ENCODE measurements around the gene JMJD7. TPM values are rescaled to one million over a fixed set of nuclear protein-coding genes. Genes with fewer than 3 reads are reported as not detected.

The JMJD7 gene
- total RNA-seq, 1 experiment from 2014 or later = 11.7 TPM

DNA sequence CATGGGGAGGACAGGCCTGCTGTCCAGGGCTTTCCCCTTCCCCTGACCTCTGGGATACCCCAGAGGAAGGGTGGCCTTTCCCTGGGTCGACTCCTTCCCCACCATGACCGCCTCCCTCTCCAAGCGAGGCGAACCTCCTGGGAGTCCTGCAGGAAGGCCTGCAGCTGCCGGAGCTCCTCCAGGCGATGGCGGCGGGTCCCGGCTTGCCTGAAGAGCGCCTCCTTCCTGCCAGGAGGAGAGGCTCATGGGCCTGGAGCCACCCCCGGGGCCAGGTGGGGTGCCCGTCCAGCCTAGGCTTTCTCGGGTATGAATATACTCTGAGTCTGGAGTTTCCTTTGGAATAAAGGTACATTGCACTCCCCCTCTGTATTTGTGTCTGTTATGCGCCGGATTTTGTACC is 30.9 kb downstream of the JMJD7 start:
- no peak overlapping the region for H2AFZ ChIP-seq
- H3K4me1 ChIP-seq (replicated peaks; ENCODE audit: insufficient read depth) = no peaks in the 10 kb centered on the region
- H3K9me2 ChIP-seq (ENCODE audit: insufficient read depth) = no peaks in the 10 kb centered on the region
- no peaks in the 10 kb centered on the region for H3K27me3 ChIP-seq (ENCODE audit: insufficient read depth, low read depth)
- no peak for DNase-seq
- no peaks in the 10 kb centered on the region for H3K79me2 ChIP-seq (ENCODE audit: low read depth)
- no peak overlapping the region for H3K4me2 ChIP-seq
- POLR2A ChIA-PET (ENCODE audit: unreplicated experiment) = no interaction called here
- BruUV-seq (replicated peaks) = no TSS peak
- H3K4me3 ChIP-seq = no peak overlapping the region
- no peaks in the 10 kb centered on the region for H3F3A ChIP-seq (ENCODE audit: insufficient read depth, low read depth)
- no peaks in the 10 kb centered on the region for H3K36me3 ChIP-seq (ENCODE audit: low read depth)
- CTCF ChIA-PET = no interaction called here
- no peaks in the 10 kb centered on the region for H3K9me3 ChIP-seq (ENCODE audit: insufficient read depth, low read depth)
- H3K27ac ChIP-seq = no peak overlapping the region
- H4K20me1 ChIP-seq (ENCODE audit: insufficient read depth) = no peaks in the 10 kb centered on the region
- intact Hi-C loops (cut with micrococcal nuclease; ENCODE audit: unreplicated experiment) = no loop called here
- TF ChIP-seq EZH2 (IDR thresholded peaks at IDR 0.05; ENCODE audit: low read depth) = no peak
- TF ChIP-seq, protein P1, sequence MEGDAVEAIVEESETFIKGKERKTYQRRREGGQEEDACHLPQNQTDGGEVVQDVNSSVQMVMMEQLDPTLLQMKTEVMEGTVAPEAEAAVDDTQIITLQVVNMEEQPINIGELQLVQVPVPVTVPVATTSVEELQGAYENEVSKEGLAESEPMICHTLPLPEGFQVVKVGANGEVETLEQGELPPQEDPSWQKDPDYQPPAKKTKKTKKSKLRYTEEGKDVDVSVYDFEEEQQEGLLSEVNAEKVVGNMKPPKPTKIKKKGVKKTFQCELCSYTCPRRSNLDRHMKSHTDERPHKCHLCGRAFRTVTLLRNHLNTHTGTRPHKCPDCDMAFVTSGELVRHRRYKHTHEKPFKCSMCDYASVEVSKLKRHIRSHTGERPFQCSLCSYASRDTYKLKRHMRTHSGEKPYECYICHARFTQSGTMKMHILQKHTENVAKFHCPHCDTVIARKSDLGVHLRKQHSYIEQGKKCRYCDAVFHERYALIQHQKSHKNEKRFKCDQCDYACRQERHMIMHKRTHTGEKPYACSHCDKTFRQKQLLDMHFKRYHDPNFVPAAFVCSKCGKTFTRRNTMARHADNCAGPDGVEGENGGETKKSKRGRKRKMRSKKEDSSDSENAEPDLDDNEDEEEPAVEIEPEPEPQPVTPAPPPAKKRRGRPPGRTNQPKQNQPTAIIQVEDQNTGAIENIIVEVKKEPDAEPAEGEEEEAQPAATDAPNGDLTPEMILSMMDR (conservative IDR thresholded peaks at IDR 0.05) = no peak

- Histone ChIP-seq H3K79me2 (ENCODE audit: low read depth) (no peaks in the 10 kb centered on the region), H4K20me1 (ENCODE audit: insufficient read depth) (no peaks in the 10 kb centered on the region), H3K4me1 (replicated peaks; ENCODE audit: insufficient read depth) (no peaks in the 10 kb centered on the region), H3K4me2 (no peak overlapping the region), H3K9me2 (ENCODE audit: insufficient read depth) (no peaks in the 10 kb centered on the region), H3K27me3 (ENCODE audit: insufficient read depth, low read depth) (no peaks in the 10 kb centered on the region), H3K4me3 (no peak overlapping the region), H3F3A (ENCODE audit: insufficient read depth, low read depth) (no peaks in the 10 kb centered on the region), H3K36me3 (ENCODE audit: low read depth) (no peaks in the 10 kb centered on the region), H3K9me3 (ENCODE audit: insufficient read depth, low read depth) (no peaks in the 10 kb centered on the region), H3K27ac (no peak overlapping the region), H2AFZ (no peak overlapping the region)
- no TSS peak for BruUV-seq (replicated peaks)
- no peak for DNase-seq
- POLR2A ChIA-PET (ENCODE audit: unreplicated experiment) = no interaction called here
- CTCF ChIA-PET = no interaction called here
- TF ChIP-seq, protein P1 (conservative IDR thresholded peaks at IDR 0.05) = no peak
- TF ChIP-seq EZH2 (IDR thresholded peaks at IDR 0.05; ENCODE audit: low read depth) = no peak
- intact Hi-C loops (cut with micrococcal nuclease; ENCODE audit: unreplicated experiment) = no loop called here
Measured at GRCh38 chr15:41860049-41860828, 32.3 kb downstream of the JMJD7 start.

GRCh38 chr15:41861736-41862356 is 34.0 kb downstream of the JMJD7 start:
- Histone ChIP-seq H3K9me2 (ENCODE audit: insufficient read depth) (no peaks in the 10 kb centered on the region), H3K9me3 (ENCODE audit: insufficient read depth, low read depth) (no peaks in the 10 kb centered on the region), H3K4me3 (no peak overlapping the region), H3K27me3 (ENCODE audit: insufficient read depth, low read depth) (no peaks in the 10 kb centered on the region), H3K36me3 (ENCODE audit: low read depth) (no peaks in the 10 kb centered on the region), H3K79me2 (ENCODE audit: low read depth) (no peaks in the 10 kb centered on the region), H2AFZ (no peak overlapping the region), H3K27ac (no peak overlapping the region), H4K20me1 (ENCODE audit: insufficient read depth) (no peaks in the 10 kb centered on the region), H3K4me1 (replicated peaks; ENCODE audit: insufficient read depth) (no peaks in the 10 kb centered on the region), H3F3A (ENCODE audit: insufficient read depth, low read depth) (no peaks in the 10 kb centered on the region), H3K4me2 (no peak overlapping the region)
- BruUV-seq (replicated peaks) = no TSS peak
- CTCF ChIA-PET = no interaction called here
- intact Hi-C loops (cut with micrococcal nuclease; ENCODE audit: unreplicated experiment) = no loop called here
- TF ChIP-seq, protein P1 (conservative IDR thresholded peaks at IDR 0.05) = no peak
- TF ChIP-seq EZH2 (IDR thresholded peaks at IDR 0.05; ENCODE audit: low read depth) = no peak
- no peak for DNase-seq
- POLR2A ChIA-PET (ENCODE audit: unreplicated experiment) = no interaction called here
